GOT3 (cell line): Measurements from ENCODE around the gene ASTN2.

ENCODE experiments used
- DNase-seq: peaks from one replicate; lab custom pipeline; 2025; ENCODE audit warnings: mixed read lengths; lab: John Stamatoyannopoulos, UW

The ASTN2 gene

DNA sequence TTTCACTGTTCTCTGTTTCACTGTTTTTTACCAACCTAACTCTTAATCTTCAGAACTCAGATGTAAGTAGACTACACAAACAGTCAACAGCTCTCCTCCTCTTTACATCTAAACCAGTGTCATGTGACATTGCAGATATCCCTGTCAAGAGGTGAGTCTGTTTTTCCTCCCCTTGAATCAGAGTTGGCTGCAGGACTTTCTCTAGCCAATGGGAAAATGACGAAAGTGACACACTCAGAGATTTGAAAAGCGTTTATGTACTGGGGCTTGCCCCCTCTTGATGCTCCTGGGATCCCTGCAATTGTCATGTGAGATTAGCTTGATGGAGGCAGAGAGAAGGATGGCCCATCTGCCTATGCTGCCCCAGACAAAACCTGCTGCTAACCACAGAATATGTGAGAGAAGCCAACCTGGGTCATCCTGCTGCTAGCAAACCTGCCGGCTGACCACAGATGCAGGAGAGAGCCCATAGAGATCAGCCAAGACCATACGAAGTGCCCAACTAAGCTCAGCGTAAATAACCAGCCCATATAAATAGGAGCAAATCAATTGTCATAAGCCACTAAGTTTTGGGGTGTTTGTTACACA, 111.1 kb downstream of the ASTN2 start:
- DNase-seq = no peak

GRCh38 chr9:117302487-117302886, 112.4 kb downstream of the ASTN2 start:
- no peak for DNase-seq

- DNase-seq = no peak
Observed at GRCh38 chr9:117300371-117301110, 114.3 kb downstream of the ASTN2 start.

DNA sequence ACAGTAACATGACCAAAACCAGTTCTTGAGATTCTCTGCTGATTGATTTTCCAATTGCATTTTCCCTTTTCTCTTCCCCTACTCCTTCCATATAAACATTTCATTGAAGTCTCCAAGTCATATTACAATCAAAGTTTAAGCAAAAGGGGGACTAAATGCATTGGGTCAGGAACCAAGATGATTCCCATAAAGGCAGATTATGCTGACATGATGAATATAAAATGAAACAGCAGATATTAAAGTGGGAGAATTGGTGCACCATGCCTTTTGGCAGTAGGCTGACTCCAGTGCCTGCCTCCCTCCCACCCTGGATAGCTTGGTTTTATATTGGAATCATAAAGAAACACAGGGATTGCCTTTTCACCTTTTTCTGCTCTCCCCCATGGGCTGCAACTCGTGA, 118.4 kb downstream of the ASTN2 start:
- no peak for DNase-seq

- no peak for DNase-seq
Observed at GRCh38 chr9:117293206-117294114, 121.4 kb downstream of the ASTN2 start.

DNA sequence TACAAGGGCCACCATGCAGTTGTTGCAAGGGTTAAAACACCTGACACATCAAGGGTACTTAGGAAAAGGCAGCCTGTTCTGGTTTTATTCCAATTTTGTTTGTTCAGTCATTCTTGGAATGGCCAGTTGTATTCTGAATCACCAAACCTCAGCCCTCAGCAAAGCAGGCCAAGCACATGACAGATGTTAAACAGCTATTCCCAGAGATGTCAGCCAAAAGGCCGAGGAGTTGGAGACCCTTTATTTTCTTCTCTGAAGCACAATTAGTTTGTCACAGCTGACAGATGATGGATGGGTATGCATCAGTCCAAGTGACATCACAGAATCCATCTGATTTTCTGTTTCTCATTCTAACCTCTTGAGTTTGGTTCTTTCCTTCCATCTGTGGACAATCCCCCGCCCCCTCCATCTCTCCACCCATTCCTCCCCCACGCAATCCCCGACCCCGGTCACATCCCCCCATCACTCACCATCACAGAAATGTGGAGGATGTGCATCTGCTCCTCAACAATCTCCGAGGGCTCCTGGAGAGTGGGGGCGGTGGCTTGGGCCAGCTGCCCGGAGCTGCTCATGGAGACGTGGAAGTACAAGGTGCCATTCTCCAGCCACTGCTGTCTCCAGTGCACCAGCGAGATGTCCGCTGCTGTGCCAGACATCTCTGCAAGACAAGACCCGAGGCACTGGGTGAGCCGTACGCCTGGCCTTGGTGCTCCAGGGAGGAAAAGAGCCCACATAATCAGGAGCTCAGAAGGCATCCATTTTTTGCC, 123.8 kb downstream of the ASTN2 start:
- DNase-seq = no peak

DNA sequence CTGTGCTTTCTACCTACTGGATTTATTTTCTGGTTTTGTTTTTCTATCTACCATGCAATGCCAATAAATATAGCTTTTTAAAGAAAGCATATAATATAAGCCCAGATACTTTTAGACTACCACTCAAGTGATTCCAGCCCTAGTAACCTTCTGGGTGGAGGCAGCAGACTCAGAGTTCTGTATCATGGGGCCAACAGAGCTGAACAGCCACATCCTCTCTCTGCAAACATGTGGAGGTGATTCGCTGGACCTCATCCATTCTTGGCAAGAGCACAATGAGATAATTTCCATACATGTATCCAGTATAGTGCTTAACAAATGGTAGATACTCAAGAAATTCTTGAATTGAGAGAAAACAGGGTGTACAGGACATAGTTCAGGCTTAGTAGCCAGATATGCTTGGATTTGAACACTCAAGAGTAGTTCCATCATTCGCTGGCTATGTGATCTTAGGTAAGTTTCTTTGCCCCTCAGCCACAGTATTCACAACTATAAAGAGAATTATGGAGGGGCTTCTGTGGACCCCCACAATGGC, 124.5 kb downstream of the ASTN2 start:
- no peak for DNase-seq

GRCh38 chr9:117286245-117286644, 128.6 kb downstream of the ASTN2 start:
- no peak for DNase-seq

DNA sequence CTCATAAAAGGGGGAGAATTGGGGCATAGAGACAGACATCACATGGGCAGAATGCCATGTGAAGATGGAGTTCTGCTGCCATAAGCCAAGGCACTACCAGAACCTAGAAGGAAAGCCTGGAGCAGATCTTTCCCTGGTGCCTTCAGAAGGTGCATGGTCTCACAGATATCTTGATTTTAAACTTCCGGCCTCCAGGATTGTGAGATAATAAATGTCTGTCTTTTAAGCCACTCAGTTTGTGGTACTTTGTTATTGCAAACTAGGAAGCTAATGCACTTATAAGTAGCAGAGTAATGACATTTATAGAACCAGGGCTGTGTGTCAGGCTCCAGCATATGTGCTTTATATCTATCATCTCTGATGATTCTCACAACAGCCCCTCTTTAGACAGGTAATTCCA, 130.4 kb downstream of the ASTN2 start:
- DNase-seq = no peak

DNA sequence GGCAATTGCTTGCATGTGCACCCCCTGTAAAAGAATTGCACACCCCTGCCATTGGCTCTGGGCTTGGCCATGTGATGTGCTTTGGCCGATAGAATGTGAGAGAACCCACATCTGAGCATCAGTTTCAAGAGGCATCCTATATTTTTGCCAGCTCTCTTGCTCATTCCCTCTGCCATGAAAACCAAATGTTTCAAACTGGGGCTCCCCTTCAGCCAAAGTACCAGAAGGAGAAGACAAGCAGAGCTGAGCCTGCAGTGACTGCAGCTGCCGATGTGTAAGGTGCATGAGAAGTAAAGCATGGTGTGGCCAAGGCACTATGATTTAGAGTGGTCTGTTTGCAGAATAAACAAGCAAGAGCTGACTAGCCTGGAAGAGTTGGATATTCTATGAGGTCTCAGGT, 132.3 kb downstream of the ASTN2 start:
- DNase-seq = no peak

DNA sequence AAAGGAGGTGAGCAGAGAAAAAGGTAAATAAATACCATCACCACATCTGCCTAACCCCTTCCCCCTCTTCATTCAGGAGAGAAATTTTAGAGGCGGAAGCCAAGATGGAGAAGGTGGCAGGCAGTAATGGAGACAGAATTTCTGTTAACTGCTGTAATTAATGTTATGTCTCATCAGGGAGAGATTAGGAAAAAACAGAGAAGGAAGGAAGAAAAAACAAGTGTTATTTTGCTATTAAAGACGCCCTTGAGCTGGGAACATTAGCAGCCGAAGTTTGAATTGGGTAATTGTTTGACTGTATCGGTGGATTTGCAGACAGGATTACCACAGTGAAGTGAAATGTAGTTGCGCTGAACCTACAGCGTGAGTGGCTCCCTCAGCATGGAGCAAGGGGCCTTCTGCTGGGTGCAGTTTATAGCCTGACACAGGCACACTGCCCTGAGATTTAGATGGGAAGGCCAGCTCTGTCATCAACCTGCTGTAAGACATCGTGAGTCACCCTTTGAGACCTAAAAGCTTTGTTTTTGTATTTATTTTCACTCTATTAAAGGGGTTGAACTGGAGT, 136.3 kb downstream of the ASTN2 start:
- no peak for DNase-seq

DNA sequence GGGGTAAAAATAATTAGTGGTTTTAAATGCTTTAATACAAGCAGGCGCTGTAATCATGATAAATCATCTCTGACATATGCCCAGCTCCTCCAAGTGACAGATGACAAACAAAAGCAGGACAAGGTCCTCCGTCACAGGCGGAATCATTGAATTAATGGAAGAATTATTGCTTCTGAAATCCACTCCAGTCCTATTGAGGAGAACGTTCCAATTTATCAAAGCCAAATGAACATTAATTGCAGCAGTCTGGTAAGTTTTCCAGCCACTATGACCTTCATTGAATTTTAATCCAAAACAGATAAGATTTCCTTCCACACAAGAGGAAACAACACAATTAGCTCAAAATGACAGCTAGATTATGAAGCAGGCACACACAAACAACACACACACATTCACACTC, 136.8 kb downstream of the ASTN2 start:
- DNase-seq = no peak

- no peak for DNase-seq
Observed at GRCh38 chr9:117276444-117276843, 138.4 kb downstream of the ASTN2 start.

DNA sequence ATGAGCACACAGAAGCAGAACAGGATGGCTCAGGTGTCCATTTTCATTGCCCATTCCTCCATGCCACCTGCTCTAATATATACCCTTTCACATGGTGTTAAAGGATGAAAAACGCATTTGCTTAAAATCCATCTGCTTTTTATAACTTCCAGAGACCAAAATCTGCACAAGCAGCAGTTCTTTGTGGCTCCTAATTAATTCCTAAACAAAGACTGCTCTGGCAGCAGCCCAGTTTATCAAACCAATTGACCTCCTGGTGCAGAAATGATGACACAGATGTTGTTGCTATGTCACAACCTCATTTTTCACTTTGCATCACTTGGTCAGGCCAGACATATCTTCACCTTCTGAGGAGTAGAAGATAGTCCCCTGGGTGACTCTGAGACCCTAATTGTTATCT, 141.2 kb downstream of the ASTN2 start:
- no peak for DNase-seq

DNA sequence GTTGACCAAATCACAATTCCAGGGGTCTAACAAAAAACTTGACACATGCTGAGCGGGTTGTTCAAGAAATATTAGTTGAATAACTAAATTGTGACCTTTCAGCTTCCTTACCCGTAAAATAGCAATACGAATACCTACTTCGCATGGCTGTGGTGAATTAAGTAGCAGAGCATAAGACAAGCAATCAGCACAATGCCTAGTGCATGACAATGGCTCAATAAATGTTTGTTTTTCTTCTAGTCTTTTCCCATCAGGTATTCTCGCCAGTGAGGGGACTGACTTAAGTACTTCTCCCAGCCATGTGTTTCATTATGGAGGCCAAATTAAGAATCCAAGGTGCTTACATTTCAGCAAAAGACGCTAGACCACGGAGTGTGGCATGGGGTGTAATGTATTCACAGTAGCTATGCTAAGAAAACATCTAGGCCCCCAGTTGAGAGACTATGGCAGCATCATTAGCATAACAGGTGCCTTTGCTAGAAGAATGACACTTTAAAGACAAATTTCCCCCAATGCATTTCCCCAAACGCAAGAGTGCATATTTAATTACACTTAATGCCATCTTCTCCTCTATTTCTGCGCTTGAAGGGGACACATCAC, 145.9 kb downstream of the ASTN2 start:
- DNase-seq = no peak

GRCh38 chr9:117266855-117267497, 147.9 kb downstream of the ASTN2 start:
- no peak for DNase-seq

- DNase-seq = no peak
Observed at GRCh38 chr9:117265253-117265652, 149.6 kb downstream of the ASTN2 start.

DNA sequence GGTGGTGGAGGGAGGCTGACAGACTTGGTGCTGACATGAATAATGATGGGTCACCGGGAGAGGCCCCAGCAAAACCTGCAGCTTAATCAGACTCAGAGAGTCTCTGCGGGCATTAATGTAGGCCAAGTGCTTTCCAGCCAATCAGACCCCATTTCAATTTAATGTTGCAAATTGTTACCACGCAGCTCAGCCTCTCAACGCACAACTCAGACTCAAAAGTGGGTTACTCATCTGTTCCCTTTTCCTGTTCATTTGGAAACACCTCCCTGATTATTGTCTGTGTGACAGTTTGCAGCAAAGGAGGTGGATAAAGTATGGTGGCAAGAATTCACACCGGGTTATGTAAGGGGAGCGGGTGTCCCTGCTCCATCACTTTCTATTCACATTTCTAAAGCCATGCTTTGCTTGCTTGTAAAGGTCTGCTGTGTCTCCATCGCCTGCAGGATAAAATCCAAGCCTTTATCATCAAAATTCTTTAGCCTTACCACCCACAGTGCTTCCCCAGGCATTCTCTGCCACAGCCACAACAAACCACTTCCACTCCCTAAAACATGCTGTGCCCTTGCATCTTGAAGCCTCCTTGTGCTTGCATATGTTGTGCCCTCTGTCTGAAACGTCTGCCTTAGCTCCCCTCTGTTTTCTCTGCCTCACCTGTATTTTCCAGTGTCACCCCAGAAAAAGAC, 156.5 kb downstream of the ASTN2 start:
- DNase-seq = no peak

DNA sequence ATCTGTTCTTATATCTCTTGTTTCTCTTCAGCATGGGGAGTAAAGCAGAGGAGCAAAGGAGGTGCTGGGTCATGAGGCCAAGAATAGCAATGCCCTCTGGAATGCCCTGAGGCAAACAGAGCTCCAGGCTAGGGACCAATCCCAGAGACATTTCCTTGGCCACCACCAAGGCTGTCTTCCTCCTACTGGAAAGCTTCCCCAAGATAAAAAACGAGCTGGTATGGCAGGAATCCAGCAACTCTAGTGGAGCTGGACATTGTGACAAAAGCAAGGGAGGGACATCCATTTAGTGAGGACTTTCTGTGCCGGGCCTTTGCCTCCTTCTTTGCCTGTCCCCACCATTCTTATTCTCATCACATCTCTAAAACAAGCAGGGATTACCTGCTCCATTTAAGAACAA, 161.6 kb downstream of the ASTN2 start:
- no peak for DNase-seq

GRCh38 chr9:117250610-117251215, 164.1 kb downstream of the ASTN2 start:
- no peak for DNase-seq
